ENCODE results near the gene ANKRD13C.
A peak's percentile ranks its signal among the peaks of the same experiment; 100 is the strongest.
"Not testable (repeated sequence)": the region's sequence is repeated elsewhere in the genome, so short reads cannot be mapped to it uniquely, and the experiment has no call there.

The ANKRD13C gene

GRCh38 chr1:70354332-70355110 lies at the start of gene ANKRD13C:
TSS of gene ANKRD13C (minus strand) at chr1:70354722. CDS start at chr1:70354408, 314 bp downstream.
- FAIRE-seq: peak; percentile 13

- FAIRE-seq: no peak
Measured at GRCh38 chr1:70403759-70404158, 49.2 kb upstream of the ANKRD13C start.

- no peak for FAIRE-seq
Measured at GRCh38 chr1:70401974-70402373, 47.5 kb upstream of the ANKRD13C start.

GRCh38 chr1:70400335-70400734 lies 45.8 kb upstream of the ANKRD13C start:
- no peak for FAIRE-seq

GRCh38 chr1:70397013-70397412 lies 42.5 kb upstream of the ANKRD13C start:
- FAIRE-seq: no peak

GRCh38 chr1:70396607-70397006 lies 42.1 kb upstream of the ANKRD13C start:
- FAIRE-seq: no peak

- FAIRE-seq: no peak
Measured at GRCh38 chr1:70392626-70393025, 38.1 kb upstream of the ANKRD13C start.

- FAIRE-seq: no peak
Measured at GRCh38 chr1:70387507-70387906, 33.0 kb upstream of the ANKRD13C start.

- FAIRE-seq: no peak
Measured at GRCh38 chr1:70386121-70386520, 31.6 kb upstream of the ANKRD13C start.

- no peak for FAIRE-seq
Measured at GRCh38 chr1:70385477-70385876, 31.0 kb upstream of the ANKRD13C start.

GRCh38 chr1:70384542-70384941 lies 30.0 kb upstream of the ANKRD13C start:
- no peak for FAIRE-seq

GRCh38 chr1:70383483-70383882 lies 29.0 kb upstream of the ANKRD13C start:
- FAIRE-seq: no peak

GRCh38 chr1:70382682-70383081 lies 28.2 kb upstream of the ANKRD13C start:
- FAIRE-seq: no peak

GRCh38 chr1:70376196-70376595 lies 21.7 kb upstream of the ANKRD13C start:
- no peak for FAIRE-seq

- FAIRE-seq: not testable (repeated sequence)
Measured at GRCh38 chr1:70373580-70373979, 19.1 kb upstream of the ANKRD13C start.

- no peak for FAIRE-seq
Measured at GRCh38 chr1:70372426-70372825, 17.9 kb upstream of the ANKRD13C start.

GRCh38 chr1:70371586-70371985 lies 17.1 kb upstream of the ANKRD13C start:
- not testable (repeated sequence) for FAIRE-seq

GRCh38 chr1:70367397-70367796 lies 12.9 kb upstream of the ANKRD13C start:
- FAIRE-seq: not testable (repeated sequence)

GRCh38 chr1:70366997-70367396 lies 12.5 kb upstream of the ANKRD13C start:
- FAIRE-seq: not testable (repeated sequence)

- not testable (repeated sequence) for FAIRE-seq
Measured at GRCh38 chr1:70366425-70366952, 12.0 kb upstream of the ANKRD13C start.

- FAIRE-seq: no peak
Measured at GRCh38 chr1:70364439-70364838, 9.9 kb upstream of the ANKRD13C start.

- no peak for FAIRE-seq
Measured at GRCh38 chr1:70361727-70362398, 7.3 kb upstream of the ANKRD13C start.

- no peak for FAIRE-seq
Measured at GRCh38 chr1:70360321-70360720, 5.8 kb upstream of the ANKRD13C start.

Data from islet of Langerhans (tissue), 1 donor.